ENCODE data around the gene ADPRS.

Gene ADPRS, protein sequence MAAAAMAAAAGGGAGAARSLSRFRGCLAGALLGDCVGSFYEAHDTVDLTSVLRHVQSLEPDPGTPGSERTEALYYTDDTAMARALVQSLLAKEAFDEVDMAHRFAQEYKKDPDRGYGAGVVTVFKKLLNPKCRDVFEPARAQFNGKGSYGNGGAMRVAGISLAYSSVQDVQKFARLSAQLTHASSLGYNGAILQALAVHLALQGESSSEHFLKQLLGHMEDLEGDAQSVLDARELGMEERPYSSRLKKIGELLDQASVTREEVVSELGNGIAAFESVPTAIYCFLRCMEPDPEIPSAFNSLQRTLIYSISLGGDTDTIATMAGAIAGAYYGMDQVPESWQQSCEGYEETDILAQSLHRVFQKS

DNA sequence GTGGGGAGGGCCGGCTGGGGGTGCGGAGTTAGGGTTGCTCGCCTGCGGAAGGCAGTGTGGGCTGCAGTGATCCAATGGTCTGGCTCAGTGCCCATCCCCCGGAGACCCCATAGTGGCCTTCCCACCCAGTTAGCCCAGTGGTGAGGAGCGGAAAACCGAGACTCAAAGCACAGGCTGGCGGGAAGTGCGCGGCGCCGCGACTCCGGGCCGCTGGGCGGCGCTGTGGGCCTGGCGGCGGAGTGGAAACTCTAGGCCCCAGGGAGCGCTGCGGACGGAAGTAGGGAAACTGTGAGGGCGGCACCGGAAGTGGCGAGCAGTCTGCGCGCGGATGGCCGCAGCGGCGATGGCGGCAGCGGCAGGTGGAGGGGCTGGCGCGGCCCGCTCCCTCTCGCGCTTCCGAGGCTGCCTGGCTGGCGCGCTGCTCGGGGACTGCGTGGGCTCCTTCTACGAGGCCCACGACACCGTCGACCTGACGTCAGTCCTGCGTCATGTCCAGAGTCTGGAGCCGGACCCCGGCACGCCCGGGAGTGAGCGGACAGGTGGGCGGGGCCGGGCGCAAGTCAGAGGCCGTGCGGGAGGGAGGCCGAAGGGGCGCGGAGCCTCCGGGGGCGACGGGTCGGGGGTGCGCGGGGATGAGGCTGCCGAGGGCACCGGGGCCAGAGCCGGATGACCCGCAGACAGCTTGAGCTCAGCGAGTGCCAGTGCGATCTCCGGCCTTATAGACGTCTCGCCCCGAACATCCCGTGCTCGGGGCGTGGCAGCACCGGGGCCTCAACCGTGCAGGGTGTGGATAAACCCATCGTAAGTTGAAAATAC lies at the start of gene ADPRS:
Gene ADPRS, plus strand, starts transcription at position 316 of the 816 bp plus-strand sequence. Its CDS starts 13 bp downstream, at position 329.
- peak; percentile 65 to 71 for DNase-seq

DNA sequence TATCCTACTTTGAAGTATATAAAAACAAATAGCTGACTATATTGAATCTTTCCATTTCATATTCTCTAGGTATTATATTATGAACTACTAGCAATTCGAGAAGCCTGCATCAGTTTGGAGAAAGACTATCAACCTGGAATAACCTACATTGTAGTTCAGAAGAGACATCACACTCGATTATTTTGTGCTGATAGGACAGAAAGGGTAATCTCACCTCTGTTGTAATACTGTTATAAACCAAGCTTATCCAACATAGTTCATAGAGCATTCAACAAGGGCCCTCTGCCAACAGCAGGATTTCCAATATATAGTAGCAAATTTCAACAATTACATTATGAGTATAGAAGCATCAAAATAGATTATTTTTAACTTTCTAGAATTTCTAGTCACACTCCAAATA lies 48.5 kb upstream of the ADPRS start:
- DNase-seq, result no peak

DNA sequence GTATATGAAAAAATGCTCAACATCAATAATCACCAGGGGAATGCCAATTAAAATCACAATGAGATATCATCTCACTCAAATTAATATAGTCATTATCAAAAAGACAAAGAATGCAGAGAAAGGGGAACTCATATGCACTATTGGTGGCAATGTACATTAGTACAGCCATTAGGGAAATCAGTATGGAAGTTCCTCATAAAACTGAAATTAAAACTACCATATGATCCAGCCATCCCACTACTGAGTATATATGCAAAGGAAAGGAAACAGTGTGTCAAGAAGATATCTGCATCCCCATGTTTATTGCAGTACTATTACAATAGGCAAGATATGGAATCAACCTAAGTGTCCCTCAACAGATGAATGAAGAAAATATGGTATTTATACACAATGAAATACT lies 36.9 kb upstream of the ADPRS start:
- no peak for DNase-seq

DNA sequence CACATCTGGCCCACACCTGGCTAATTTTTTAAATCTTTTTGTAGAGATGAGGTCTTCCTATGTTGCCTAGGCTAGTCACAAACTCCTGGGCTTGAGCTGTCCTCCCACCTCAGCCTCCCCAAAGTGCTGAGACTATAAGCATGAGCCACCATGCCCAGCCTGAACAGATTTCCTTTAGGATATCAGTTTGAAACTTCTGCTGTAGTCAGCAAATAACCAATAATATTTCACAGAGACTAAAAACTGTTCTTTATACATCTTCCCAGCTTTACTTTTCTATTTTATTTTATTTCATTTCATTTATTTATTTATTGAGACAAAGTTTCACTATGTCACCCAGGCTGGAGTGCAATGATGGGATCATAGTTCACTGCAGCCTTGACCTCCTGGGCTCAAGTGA lies 34.7 kb upstream of the ADPRS start:
- DNase-seq, result no peak

DNA sequence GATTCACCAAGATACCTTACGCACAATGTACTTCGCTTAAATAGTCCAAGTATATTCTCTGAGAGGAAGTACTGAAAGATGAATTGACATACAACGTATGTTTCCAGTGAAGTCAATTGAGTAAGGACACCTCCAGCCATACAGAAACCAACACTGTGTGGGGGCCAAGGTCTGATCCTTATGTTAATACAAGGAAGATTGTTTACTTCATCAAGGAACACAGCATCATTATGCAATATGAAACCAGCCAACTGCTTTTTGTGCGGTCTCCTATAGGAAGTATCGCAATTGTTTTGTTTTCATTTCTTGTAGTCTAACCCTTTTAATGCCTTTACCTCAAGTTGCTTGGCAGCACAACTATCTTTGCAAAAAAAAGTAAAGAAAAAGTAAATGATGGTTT lies 33.0 kb upstream of the ADPRS start:
- DNase-seq, result no peak

DNA sequence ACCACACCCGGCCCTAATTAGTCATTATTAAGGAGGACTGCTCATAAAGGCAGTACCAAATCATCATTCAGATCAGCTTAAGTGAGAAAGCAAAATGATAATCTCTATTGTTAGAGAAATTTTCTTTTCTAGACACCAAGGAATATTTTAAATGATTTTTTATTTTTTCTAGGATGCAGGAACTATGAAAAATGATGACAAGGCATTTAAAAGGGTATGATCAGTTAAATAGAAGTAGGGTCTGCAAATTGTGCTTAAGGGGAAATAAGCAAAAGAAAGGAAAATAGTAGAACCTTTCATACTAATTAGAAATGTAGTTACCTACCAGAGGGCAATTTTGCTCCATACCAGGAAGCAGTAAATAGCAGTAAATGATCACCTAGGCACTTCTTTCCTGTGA lies 26.4 kb upstream of the ADPRS start:
- no peak for DNase-seq

DNA sequence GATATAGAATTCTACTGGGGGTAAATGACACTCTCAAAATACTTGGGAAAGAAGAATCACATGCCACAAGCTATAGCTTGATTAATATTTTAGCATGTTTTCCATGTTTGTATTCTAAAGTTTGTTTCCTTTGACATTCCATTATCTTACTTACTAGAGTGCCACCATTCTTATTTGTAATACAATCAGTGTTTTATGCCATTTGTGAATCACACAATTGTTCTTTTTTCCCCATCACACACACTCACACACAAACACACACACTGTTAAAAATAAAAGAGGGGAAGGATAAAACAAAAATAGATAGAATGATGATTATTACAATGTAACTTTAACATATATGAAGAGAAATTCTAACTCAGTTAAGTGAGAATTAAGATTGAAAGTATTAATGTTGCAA lies 20.8 kb upstream of the ADPRS start:
- no peak for DNase-seq

DNA sequence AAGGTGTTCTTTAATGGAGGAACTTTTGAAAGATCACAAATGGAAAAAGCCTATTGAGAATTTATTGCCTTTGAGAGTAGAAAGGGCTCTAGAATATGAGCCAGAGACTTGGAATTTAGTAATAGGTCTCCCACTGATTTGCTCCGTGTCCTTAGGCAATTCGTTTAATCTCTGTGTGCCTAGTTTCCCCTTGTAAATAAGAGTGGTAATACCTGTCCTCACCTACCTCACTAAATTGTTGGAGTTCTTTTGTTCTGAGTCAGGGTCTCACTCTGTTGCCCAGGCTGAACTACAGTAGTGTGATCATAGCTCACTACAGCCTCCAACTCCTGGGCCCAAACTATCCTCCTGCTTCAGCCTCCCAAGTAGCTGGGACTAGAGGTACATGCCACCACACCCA lies 19.8 kb upstream of the ADPRS start:
- DNase-seq, result no peak

DNA sequence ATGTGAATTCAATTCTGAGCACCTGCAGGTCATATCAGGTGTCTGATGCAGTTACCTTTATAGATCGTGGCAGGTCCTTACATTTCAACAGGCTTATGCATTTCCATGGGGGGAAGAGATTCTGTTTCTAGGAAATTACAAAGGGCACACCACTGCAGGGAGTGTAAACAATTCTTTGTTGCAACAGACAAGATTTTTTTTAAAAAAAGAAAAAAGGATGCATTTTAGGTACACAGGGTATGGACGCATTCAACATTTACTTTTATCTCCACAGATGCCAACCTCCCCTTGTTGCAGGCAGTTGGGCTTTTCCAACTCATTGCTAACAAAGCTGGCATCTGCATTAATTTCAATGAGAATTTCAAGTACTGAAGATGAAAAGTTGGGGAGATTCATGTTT lies 18.3 kb upstream of the ADPRS start:
- no peak for DNase-seq

DNA sequence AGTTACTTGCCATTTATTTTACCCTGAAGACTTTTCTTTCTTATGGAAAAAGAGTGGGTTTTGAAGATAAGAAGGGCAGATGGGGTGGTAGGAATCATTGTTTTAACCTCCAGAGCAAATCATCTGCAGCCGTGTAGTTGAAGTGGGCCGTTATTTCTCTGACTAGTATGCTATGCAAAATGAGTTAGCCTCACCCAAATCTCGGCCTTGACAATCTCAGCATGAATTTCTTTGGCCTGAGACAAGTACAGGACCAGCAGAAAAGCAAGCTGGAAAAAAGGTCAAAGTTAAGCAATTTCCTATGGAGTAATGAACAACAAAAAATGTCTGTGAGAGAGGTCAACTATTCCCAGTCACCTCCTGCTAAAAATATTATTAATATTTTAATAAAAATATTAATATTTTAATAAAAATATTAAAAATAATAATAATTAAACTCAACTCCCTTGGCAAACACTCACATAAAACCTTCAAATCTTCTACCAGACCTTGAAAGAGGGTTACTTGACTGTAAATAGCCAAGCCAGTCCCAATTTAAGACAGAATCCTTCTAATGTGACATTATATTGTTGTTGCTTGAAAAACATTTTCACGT lies 11.6 kb upstream of the ADPRS start:
- no peak for DNase-seq

DNA sequence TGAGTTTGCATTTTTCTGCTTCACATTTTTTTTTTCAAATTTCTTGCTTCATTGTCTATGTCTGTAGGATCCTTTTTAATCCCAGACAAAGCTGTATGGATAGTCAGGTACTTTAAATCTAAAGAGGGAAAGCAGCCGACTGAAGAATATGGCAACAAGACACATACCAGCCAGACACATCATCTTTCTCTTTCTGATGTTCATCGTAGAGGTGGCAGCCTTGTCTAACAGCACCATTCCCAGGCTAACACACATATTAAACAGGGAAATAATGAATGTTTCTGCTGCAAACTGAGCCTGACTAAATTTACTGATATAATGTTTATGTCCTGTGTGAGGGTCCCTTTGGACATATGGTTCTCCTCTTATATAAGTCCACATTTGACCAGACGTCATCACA lies 8.5 kb upstream of the ADPRS start:
- no peak for DNase-seq

DNA sequence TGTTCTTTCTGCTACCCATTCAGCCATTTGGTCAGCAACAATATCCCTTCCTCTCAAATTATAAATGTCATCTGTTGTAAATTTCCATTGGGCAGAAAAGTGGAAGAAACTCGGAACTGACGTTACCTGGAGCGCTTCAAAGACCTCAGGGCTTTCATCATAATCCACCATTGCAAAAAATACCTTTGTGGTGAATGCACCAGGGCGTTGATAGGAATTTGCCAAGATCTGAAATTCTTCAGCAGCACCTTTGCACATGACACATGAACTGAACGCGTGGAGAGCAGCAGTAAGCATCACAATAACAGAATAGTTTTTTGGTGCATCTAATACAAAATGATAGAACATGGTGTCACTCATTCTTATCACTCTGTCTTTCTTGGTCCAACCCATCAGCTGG lies 7.9 kb upstream of the ADPRS start:
- DNase-seq, result no peak

DNA sequence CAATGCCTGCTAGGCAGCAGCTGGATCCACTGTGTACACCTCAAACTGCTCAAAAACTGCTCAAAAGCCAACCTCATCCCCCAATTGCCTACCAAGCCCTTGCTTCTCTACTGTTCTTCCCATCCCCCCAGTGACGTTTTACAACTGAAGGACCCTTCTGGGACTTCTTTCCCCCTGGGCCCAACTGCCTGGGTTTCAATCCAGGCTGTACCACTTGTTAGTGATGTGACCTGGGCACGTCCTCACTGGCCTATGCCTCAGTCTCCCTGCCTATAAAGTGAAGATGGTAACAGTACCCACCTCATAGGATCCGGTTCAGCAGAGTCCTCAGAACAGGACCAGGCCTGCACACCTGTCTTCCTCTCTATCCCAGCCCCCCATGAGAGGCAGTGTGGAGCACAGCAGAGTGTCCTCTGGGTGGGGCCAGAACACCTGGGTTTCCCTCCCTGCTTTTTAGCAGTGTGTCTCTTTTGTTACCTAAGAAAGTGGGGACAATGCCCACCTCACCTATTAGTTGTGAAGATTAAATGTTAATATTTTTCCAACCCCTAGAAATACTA lies 6.7 kb upstream of the ADPRS start:
- no peak for DNase-seq

DNA sequence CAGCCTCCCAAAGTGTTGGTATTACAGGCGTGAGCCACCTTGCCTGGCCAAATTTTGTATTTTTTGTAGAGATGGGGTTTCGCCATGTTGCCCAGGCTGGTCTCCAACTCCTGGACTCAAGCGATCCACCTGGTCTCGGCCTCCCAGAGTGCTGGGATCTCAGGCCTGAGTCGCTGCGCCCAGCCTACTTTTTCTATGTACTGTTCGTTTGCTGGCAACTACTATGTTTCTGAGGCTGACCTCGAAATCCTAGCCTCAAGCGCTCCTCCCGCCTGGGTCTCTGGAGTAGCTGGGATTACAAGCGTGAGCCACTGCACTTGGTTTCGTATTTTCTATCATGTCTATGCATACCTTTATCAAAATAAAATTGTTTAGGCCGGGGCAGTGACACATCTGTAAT lies 5.5 kb upstream of the ADPRS start:
- no peak for DNase-seq

DNA sequence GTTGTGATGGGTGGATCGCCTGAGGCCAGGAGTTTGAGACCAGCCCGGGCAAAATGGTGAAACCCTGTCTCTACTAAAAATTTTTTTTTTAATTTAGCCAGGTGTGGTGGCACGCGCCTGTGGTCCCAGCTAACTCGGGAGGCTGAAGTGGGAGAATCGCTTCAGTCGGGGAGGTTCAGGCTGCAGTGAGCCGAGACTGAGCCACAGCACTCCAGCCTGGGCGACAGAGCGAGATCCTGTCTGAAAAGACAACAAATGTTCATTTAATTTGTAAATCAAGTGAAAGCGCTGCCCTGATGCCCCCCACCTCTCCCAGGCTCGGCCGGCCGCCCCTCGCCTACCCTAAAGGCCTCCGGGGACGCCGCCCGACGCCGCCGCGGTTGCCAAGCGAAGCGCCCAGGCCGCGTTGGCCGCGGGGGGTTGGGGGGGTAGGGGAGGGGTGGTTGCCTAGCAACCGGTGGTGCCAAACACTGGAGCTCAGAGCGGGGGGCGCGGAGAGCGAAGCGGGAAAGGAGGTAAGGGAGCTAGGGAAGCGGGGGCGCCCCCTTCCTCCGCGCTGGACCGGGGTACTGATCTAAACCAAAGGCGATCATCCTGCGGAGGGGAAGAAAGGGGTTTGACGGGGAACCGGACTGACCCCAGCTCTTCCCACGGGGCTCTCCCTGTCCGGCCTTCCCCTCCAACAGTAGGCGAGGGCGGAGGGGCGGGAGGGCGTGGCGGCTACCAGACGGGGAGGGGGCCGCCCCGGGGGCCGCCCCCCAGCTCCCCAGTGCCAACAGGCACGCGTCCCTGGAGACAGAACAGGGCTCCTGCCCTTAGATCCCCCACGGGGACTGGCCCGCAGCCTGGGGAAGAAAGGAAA lies 4.8 kb upstream of the ADPRS start, which contains the start of gene TEKT2:
Gene TEKT2, plus strand, starts transcription at position 460 of the 862 bp plus-strand sequence. CDS start 828 bp downstream, outside the sequence.
- DNase-seq, result no peak

DNA sequence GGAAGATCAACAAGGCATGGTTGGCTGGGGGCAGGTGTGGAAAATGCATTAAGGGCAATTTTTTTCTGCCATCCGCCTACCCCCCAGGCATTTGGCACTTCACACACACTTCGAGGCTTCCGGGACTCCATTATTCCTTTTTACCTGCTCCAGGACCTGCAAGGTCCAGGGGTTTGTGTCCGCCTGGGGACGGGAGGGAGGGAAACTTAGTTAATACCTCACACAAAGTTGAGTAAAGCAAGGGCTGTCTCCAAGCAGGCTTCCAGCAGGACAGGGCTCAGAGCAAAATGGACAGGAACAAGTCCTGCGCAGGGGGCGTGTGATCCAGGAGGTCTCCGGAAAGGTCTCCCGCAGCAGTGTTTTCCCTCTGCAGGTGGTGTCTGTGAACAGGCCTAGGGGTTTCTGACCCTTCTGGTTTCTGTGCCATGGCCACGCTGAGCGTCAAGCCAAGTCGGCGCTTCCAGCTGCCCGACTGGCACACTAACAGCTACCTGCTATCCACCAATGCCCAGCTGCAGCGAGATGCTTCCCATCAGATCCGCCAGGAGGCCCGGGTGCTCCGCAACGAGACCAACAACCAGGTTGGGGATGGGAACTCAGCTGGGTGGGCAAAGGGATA lies 4.1 kb upstream of the ADPRS start:
- DNase-seq, result no peak

DNA sequence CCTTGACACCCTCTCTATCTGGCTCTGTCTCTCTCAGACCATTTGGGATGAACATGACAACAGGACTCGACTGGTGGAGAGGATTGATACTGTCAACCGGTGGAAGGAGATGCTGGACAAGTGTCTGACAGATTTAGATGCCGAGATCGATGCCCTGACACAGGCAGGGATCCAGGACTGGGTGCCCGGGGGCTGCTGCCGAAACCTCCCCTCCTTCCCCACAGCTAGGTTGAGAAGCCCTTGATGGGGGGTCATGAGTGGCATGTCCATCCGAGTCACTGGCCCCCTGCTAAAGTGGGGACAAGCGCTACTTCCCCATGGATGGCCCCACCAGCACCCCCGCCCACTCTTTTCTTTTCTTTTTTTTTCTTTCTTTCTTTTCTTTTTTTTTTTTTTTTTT lies 3.6 kb upstream of the ADPRS start:
- no peak for DNase-seq

DNA sequence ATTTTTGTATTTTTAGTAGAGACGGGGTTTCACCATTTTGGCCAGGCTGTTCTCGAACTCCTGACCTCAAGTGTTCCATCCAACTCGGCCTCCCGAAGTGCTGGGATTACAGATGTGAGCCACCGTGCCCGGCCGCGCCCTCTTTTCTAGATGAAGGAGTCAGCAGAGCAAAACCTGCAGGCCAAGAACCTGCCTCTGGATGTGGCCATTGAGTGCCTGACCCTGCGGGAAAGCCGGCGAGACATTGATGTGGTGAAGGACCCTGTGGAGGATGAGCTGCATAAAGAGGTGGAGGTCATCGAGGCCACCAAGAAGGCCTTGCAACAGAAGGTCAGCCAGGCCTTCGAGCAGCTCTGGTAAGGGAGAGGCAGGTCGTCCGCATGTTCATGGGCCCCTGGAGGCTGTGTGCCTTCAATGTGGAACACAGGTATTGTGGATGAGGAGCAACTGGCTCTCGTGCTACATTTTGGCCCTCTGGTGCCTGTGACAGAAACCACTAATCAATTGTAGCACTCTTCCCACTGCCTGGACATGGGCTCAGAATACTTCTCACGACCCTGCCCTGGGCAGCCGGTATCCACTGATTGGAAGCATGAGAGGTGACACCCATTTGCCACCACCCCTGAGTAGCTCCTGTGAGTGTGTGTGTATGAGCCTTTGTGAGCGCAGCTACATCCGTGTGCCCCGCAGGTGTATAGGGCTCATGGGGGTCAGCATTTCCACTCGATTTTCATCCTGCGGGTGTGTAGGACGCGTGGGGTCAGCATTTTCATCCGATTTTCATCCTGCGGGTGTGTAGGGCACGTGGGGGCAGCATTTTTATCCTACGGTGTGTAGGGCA lies 2.8 kb upstream of the ADPRS start:
- DNase-seq, result no peak

DNA sequence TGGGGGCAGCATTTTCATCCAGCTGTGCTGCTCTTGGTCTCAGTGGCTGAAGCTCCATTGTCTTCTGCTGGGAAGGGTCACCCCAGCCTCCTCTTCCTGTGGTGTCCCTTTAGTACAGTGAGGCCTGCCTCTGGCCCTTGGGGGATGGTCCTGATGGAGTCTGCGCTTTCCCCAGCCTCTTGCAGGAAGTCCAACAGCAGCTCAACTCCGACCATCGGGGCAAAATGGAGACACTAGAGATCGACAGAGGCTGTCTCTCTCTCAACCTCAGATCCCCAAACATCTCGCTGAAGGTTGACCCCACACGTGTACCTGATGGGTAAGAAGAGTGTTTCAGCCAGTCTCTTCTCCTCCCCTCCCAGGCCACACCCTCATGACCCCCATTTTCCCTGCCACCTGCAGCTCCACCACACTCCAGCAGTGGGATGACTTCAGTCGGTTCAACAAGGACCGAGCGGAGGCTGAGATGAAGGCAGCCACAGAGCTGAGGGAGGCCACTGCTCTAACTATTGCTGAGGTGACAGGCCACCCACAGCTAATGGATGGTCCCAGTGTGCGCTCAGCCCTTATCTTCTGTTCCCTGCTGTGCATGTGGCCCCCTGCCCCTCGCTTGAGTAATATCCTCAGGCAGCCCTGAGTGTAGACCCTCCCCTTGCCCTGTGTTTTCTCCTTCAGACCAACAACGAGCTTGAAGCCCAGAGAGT lies 2.0 kb upstream of the ADPRS start:
- no peak for DNase-seq

Measured in bone marrow (tissue), 2 donors.